Measurements from ENCODE around the gene TEX54. TPM values are rescaled to one million over a fixed set of nuclear protein-coding genes. Genes with fewer than 3 reads are reported as not detected.

TEX54 gene
- total RNA-seq, 1 donor: not detected

DNA sequence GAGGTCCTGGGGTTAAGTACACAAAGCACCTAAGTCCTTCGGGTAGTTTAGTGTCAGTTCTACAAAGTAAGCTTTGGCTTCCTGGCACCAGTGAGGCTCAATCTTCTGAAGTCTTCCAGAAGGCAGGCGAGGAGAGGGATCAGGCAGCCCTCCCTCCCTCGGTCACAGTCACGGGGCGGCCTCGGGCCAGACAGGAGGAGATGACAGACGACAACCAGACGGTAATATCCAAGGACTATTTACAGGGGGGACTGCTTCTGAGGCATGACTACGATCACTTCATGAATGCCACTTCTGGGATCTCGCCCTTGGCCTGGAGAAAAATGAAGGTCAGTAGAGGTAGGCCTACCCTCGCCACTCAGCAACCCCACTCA is 40.5 kb downstream of the TEX54 start:
- DNase-seq (ENCODE audit: low read depth in 2 of 3, low spot score in 2 of 3): peak in 1 of 3 donors; percentile 32

DNA sequence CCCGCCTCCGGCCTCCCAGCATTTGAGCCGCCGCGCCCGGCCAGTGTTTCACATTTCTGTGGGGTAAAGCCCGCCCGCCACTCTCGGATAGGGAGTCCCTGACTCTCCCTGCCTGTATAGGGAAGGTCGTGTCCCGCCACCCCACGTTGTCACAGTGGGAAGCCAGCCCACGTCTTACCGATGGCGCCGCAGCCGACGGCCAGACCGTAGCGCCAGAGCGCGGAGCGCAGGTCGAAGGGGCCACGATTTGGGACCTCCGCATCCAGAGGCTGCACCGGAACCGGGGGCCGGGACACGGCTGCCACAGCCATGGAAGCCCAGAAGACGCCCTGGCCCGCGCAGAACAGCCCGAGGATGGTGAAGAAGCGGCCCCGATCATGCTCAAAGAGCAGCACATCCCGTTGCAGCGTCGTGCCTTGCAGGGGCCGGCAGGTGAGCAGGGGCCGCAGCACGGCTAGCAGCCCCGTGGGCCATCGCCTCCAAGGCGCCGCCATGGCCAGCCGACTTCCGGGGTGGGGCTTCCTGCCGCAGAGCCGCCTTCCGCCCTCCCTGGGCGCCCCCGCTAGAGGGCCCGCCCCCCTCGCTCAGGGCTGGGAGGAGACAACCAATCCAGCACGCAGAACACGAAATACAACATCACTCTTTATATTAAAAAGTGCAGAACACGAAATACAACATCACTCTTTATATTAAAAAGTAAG is 41.0 kb downstream of the TEX54 start, which contains the start of gene TMEM223:
TMEM223 (minus strand) TSS at position 506 of the 701 bp plus-strand sequence; CDS start at position 494, 12 bp downstream.
- DNase-seq (ENCODE audit: low read depth in 2 of 3, low spot score in 2 of 3): peak; percentile 69 to 89 (median 86)

DNA sequence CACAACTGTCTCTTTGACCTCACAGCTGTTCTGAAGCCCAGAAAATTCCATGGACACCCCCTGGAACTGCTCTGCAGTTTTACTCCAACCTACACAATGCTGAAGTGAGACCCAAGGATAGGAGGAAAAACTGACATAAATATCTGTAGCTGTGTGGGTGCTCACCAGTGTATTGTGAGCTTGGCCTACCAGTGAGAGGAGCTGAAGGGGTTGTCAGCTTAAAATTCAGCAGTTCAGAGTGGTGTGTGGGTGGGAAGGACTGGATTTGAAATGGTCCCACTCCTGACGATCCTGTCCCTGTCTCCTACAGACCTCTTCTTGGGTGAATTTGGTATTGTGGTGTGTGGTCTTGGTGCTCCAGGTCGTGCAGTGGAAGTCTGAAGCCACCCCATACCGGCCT is 43.1 kb downstream of the TEX54 start:
- no peak for DNase-seq (ENCODE audit: low read depth in 2 of 3, low spot score in 2 of 3)

- DNase-seq (ENCODE audit: low read depth in 2 of 3, low spot score in 2 of 3): no peak
Observed at GRCh38 chr11:62788991-62789390, 43.6 kb downstream of the TEX54 start.

DNA sequence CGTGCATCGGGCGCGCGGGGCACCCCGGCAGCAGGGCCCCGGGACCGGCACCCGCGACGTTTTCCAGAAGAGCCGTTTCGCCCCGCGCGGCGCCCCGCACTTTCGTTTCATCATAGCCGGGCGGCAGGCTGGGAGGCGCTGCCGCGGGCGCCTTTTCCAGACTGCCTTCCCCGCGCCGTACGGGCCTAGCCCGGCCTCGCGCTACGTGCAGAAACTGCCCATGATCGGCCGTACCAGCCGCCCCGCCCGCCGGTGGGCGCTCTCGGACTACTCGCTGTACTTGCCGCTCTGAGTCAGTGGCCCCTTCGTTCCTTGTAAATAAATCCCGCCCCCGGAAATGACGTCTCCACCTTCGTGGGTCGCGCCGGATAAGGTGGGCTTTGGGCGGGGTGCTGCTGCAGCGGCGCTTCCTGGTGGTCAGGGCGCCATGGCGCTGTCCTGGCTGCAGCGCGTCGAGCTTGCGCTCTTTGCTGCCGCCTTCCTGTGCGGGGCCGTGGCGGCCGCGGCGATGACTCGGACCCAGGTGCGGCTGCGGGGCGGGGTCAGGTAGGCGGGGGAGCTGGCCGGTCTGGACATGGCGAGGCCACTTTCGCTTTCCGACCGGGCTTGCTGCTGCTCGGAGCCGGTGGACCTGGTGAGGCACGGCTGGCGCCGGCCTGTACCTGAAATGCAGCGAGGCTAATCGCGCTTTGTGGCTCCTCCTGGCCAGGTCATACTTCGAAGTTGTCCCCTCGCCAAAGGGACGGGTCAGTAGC is 45.5 kb downstream of the TEX54 start, which contains the start of gene TMEM179B:
TMEM179B (plus strand) TSS at position 398 of the 755 bp plus-strand sequence; CDS start at position 428, 30 bp downstream.
- peak; percentile 94 to 99 (median 99) for DNase-seq (ENCODE audit: low read depth in 2 of 3, low spot score in 2 of 3)

- DNase-seq (ENCODE audit: low read depth in 2 of 3, low spot score in 2 of 3): peak; percentile 79 to 91 (median 87)
Observed at GRCh38 chr11:62786318-62787004, 46.2 kb downstream of the TEX54 start.

DNA sequence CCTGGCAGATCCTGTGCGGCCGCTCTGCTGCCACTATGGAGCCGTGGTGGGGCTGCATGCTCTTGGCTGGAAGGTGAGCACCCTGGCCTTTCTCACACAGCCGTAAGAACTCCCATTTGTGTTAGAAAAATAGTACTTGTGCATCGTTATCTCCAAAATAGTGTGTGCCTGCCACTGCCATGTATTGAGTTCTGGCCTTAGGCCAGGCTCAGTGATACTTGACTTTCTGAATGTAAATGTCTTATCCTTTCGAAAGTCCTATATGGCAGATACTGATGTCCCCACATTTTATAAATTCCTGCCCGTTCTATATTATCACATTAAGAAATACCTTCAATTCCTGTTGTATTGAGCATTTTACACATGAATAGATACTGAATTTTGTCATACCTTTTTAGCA is 49.9 kb downstream of the TEX54 start:
- DNase-seq (ENCODE audit: low read depth in 2 of 3, low spot score in 2 of 3): no peak

Small RNAs within 50 kb of the gene (small RNA-seq; reads per million reads assigned to genes)
- gene MIR6514: 0.47 reads per million
- gene RF00099: not detected
- gene RNU6-118P: not detected
- not detected for gene SNORD22
- gene SNORD26: not detected
- gene SNORD27: not detected
- gene SNORD28: not detected
- 105 reads per million, percentile 97 among the genes with 10 or more reads in this experiment for gene SNORD30

Other genes starting within 250 kb of the TEX54 start
- gene TUT1, start 241.3 kb downstream of the TEX54 start, total RNA-seq: 11.6 TPM
- gene MTA2, start 231.0 kb downstream of the TEX54 start, total RNA-seq: 142 TPM
- 38.0 TPM for gene EML3, start 220.1 kb downstream of the TEX54 start, total RNA-seq
- gene ROM1, start 219.6 kb downstream of the TEX54 start, total RNA-seq: 2.7 TPM
- 36.4 TPM for gene B3GAT3, start 210.9 kb downstream of the TEX54 start, total RNA-seq
- 215 TPM for gene GANAB, start 186.2 kb downstream of the TEX54 start, total RNA-seq
- gene INTS5, start 179.5 kb downstream of the TEX54 start, total RNA-seq: 33.7 TPM
- gene C11orf98, start 167.6 kb downstream of the TEX54 start, total RNA-seq: 15.3 TPM
- gene CSKMT, start 167.5 kb downstream of the TEX54 start, total RNA-seq: 51.7 TPM
- 7.3 TPM for gene UQCC3, start 161.2 kb downstream of the TEX54 start, total RNA-seq
- gene LBHD1, start 160.6 kb downstream of the TEX54 start, total RNA-seq: 6.5 TPM
- 141 TPM for gene UBXN1, start 153.8 kb downstream of the TEX54 start, total RNA-seq
- 0.27 TPM for gene LRRN4CL, start 143.3 kb downstream of the TEX54 start, total RNA-seq
- 66.5 TPM for gene BSCL2, start 125.4 kb downstream of the TEX54 start, total RNA-seq
- not detected for gene GNG3, start 125.2 kb downstream of the TEX54 start, total RNA-seq
- 7.5 TPM for gene HNRNPUL2, start 105.4 kb downstream of the TEX54 start, total RNA-seq
- gene TTC9C, start 104.4 kb downstream of the TEX54 start, total RNA-seq: 30.4 TPM
- 17.5 TPM for gene ZBTB3, start 78.7 kb downstream of the TEX54 start, total RNA-seq
- 81.3 TPM for gene POLR2G, start 71.3 kb downstream of the TEX54 start, total RNA-seq
- gene TAF6L, start 61.4 kb downstream of the TEX54 start, total RNA-seq: 25.0 TPM
- 49.3 TPM for gene TMEM179B, start 45.4 kb downstream of the TEX54 start, total RNA-seq
- gene TMEM223, start 40.8 kb downstream of the TEX54 start, total RNA-seq: 31.2 TPM
- gene NXF1, start 27.4 kb downstream of the TEX54 start, total RNA-seq: 62.2 TPM
- gene STX5, start 790 bp downstream of the TEX54 start, total RNA-seq: 56.3 TPM
- gene WDR74, start 6.7 kb upstream of the TEX54 start, total RNA-seq: 74.3 TPM
- gene SLC3A2, start 48.1 kb upstream of the TEX54 start, total RNA-seq: 116 TPM
- gene CHRM1, start 88.5 kb upstream of the TEX54 start, total RNA-seq: under 0.01 TPM
- gene SLC22A6, start 152.1 kb upstream of the TEX54 start, total RNA-seq: not detected
- not detected for gene SLC22A8, start 183.0 kb upstream of the TEX54 start, total RNA-seq